ENCODE results near the gene KIF9.
A peak's percentile ranks its signal among the peaks of the same experiment; 100 is the strongest.

DNA sequence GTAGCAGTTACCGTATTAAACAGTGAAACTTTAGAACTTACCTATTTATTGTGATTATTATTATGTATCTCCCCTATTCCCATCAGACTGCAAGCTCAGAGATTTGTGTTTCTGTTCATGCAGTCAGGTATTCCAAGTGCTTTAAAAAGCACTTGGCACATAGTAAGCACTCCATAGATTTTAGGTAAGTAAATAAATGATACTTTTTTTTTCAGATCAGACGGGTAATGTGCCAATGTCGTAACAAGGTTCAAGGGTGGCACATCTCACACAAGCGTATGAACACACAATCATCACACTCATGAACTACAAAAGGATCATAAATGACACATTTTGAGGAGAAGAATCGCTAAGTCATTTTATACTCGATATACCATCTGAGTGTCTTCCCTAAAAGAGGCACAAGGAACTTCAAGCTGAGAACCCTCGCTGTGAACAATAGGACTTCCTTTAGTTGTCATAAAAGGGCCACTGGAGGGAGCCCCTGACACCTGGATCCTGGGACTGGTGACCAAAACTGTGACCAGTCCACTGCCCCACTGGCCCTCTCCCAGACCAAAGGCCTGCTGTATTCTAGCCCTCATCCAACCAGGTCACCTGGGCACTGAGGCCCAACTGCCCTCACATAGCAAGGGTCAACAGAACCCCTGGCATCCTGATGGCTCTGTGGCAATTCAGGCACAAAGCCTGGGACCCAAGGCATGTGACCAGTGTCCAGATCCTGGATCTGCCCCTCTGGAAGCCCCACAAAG, 32.1 kb downstream of the KIF9 start:
- TF ChIP-seq EZH2 (IDR thresholded peaks at IDR 0.05; ENCODE audit: low read depth, low read length, severe bottlenecking) (no peak), BRCA1 (IDR thresholded peaks at IDR 0.05; ENCODE audit: low read depth, low read length) (no peak), CTCF (IDR thresholded peaks at IDR 0.05; ENCODE audit: control extremely low read depth in 1 of 3, insufficient read depth in 1 of 3, low read depth in 1 of 3, low read length in 3 of 3) (peak; percentile 7 to 53 (median 49))
